NOMO-1 treated with dmso at 0.1 percent for 144 hours (cell line): Measurements from ENCODE around the gene FASN.
A peak's percentile ranks its signal among the peaks of the same experiment; 100 is the strongest.

Experiments
- DNase-seq: peaks from one replicate; lab custom pipeline; 2025; ENCODE audit not compliant: unreplicated experiment; lab: John Stamatoyannopoulos, UW

FASN gene

GRCh38 chr17:82030470-82031302 is 67.3 kb downstream of the FASN start:
- DNase-seq = peak; percentile 68

- no peak for DNase-seq
Observed at GRCh38 chr17:82029990-82030469, 68.0 kb downstream of the FASN start.

GRCh38 chr17:82029391-82029790 is 68.6 kb downstream of the FASN start:
- no peak for DNase-seq

GRCh38 chr17:82028966-82029365 is 69.1 kb downstream of the FASN start:
- no peak for DNase-seq
